ENCODE measurements around the gene GPRC5D. TPM values are rescaled to one million over a fixed set of nuclear protein-coding genes. Genes with fewer than 3 reads are reported as not detected.

GPRC5D gene
- total and polyA plus RNA-seq, 9 of the 15 experiments (the other 6 are each of a cell fraction or from before 2014, with no cell fraction given), result 1.0 to 1.1 TPM; not detected in 7

DNA sequence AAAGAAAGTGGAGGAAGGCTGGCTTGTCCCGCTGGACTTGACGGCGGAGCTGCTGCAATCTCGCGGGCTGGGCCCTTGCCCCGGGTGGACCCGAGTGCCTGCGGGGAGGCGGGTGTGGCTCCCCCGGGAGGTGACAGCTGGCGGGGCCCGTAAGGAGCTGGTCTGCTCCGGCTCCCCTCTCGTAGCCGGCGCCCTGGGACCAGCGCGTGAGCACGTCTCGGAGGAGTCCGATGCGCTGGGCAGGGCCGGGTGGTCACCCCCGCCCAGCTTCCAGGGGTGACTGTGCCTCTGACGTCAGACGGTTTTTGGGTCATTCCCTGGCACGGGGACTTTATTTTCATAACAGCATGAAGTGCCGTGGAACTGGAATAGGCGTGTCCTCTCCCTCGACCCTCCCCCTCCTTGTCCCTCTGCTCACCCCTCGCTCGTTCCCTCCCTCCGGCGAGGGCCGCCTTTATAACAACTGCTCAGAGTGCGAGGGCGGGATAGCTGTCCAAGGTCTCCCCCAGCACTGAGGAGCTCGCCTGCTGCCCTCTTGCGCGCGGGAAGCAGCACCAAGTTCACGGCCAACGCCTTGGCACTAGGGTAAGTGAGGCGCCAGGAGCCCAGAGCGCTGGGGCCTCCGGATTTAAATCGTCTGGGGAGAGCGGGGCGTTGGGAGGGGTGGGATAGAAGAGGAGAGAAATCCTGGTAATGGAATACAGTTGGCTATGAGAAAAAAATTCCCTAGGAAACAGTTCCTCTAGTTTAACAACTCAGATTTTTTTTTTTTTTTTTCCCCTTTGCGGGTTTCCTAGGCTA lies 60.7 kb downstream of the GPRC5D start, which contains the start of gene GPRC5A (continued):
- TF ChIP-seq, protein P1, sequence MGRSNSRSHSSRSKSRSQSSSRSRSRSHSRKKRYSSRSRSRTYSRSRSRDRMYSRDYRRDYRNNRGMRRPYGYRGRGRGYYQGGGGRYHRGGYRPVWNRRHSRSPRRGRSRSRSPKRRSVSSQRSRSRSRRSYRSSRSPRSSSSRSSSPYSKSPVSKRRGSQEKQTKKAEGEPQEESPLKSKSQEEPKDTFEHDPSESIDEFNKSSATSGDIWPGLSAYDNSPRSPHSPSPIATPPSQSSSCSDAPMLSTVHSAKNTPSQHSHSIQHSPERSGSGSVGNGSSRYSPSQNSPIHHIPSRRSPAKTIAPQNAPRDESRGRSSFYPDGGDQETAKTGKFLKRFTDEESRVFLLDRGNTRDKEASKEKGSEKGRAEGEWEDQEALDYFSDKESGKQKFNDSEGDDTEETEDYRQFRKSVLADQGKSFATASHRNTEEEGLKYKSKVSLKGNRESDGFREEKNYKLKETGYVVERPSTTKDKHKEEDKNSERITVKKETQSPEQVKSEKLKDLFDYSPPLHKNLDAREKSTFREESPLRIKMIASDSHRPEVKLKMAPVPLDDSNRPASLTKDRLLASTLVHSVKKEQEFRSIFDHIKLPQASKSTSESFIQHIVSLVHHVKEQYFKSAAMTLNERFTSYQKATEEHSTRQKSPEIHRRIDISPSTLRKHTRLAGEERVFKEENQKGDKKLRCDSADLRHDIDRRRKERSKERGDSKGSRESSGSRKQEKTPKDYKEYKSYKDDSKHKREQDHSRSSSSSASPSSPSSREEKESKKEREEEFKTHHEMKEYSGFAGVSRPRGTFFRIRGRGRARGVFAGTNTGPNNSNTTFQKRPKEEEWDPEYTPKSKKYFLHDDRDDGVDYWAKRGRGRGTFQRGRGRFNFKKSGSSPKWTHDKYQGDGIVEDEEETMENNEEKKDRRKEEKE (IDR thresholded peaks at IDR 0.05; ENCODE audit: borderline replicate concordance in 1 of 2, control insufficient read depth in 1 of 2, low read depth in 2 of 2, low read length in 1 of 2), result no peak
- TF ChIP-seq POLR3A (IDR thresholded peaks at IDR 0.05; ENCODE audit: borderline replicate concordance, extremely low read depth, insufficient read depth, insufficient read length), result no peak
- no peak for TF ChIP-seq UBTF (IDR thresholded peaks at IDR 0.05; ENCODE audit: borderline replicate concordance in 1 of 2, low read depth in 2 of 2, low read length in 2 of 2)
- TF ChIP-seq BMI1 (IDR thresholded peaks at IDR 0.05; ENCODE audit: low read length), result no peak
- no peak for TF ChIP-seq MXD1 (CRISPR knock-in tag; IDR thresholded peaks at IDR 0.05; ENCODE audit: borderline replicate concordance, poor library complexity, severe bottlenecking)
- 0 out of 6 replicates have a peak, but pooled peaks of 1 of the 3 experiments have one; percentile 5 for TF ChIP-seq CTCF (IDR thresholded peaks at IDR 0.05 in 2 of 3, conservative IDR thresholded peaks at IDR 0.05 in 1 of 3; ENCODE audit: insufficient read depth in 2 of 3, low read depth in 1 of 3, low read length in 3 of 3)
- TF ChIP-seq ZC3H11A (IDR thresholded peaks at IDR 0.05; ENCODE audit: low read depth, low read length), result no peak
- TF ChIP-seq HDAC1 (IDR thresholded peaks at IDR 0.05), result 0 out of 4 replicates have a peak, but pooled peaks of 1 of the 2 experiments have one; percentile 29
- no peak for TF ChIP-seq E2F4 (CRISPR knock-in tag; IDR thresholded peaks at IDR 0.05; ENCODE audit: low read depth)
- TF ChIP-seq ZNF445 (CRISPR knock-in tag; IDR thresholded peaks at IDR 0.05; ENCODE audit: low read depth), result no peak
- TF ChIP-seq, protein P2, sequence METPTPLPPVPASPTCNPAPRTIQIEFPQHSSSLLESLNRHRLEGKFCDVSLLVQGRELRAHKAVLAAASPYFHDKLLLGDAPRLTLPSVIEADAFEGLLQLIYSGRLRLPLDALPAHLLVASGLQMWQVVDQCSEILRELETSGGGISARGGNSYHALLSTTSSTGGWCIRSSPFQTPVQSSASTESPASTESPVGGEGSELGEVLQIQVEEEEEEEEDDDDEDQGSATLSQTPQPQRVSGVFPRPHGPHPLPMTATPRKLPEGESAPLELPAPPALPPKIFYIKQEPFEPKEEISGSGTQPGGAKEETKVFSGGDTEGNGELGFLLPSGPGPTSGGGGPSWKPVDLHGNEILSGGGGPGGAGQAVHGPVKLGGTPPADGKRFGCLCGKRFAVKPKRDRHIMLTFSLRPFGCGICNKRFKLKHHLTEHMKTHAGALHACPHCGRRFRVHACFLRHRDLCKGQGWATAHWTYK (CRISPR knock-in tag; IDR thresholded peaks at IDR 0.05), result no peak
- peak; percentile 19; the same call in 1 of the 2 replicates for TF ChIP-seq PHF8 (IDR thresholded peaks at IDR 0.05; ENCODE audit: borderline replicate concordance, low read length)
